Loucy (cell line): ENCODE results near the gene TRIO.

Experiments
- CTCF ChIP-seq: fragments of 200-600 bp; sonication (generic); conservative IDR thresholded peaks from 2 replicates; pipeline ENCODE4 v1.5.1; 2014; ENCODE audit warnings: mild to moderate bottlenecking, antibody characterized with exemption, low read length
- EZH2phosphoT487 ChIP-seq: fragments of 200-600 bp; IDR thresholded peaks from 2 replicates; pipeline ENCODE4 v1.6.1; 2018; ENCODE audit warnings: antibody characterized with exemption, mild to moderate bottlenecking, moderate library complexity, borderline replicate concordance

- no peak for TF ChIP-seq CTCF
- no peak for TF ChIP-seq EZH2phosphoT487
These were observed 367.1 kb downstream of the TRIO start for GRCh38 chr5:14510156-14510734.
